ENCODE data around the gene PIH1D1.

GRCh38 chr19:49432141-49433073 is 19.2 kb downstream of the PIH1D1 start:
- TF ChIP-seq SUZ12 (IDR thresholded peaks at IDR 0.05; ENCODE audit: extremely low read depth, insufficient read depth, insufficient read length) = no peak
- no peak for TF ChIP-seq ZNF274 (IDR thresholded peaks at IDR 0.05; ENCODE audit: low read depth, low read length)

All from NT2/D1 (cell line).